ENCODE results near the gene SRM.
"Not testable (repeated sequence)": the region's sequence is repeated elsewhere in the genome, so short reads cannot be mapped to it uniquely, and the experiment has no call there.

DNA sequence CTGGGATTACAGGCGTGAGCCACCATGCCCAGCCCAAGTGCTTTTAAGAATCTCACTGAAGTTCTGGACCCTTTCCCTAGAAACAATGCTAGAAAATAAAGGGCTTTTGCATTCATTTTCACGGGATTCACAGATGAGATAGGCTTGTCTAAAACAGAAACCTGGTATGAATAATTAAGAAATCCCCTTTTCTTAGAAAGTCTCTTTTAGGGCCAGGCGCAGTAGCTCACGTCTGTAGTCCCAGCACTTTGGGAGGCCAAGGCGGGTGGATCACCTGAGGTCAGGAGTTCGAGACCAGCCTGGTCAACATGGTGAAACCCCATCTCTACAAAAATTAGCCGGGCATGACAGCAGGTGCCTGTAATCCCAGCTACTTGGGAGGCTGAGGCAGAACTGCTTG, 13.6 kb upstream of the SRM start:
- TF ChIP-seq, protein P1, sequence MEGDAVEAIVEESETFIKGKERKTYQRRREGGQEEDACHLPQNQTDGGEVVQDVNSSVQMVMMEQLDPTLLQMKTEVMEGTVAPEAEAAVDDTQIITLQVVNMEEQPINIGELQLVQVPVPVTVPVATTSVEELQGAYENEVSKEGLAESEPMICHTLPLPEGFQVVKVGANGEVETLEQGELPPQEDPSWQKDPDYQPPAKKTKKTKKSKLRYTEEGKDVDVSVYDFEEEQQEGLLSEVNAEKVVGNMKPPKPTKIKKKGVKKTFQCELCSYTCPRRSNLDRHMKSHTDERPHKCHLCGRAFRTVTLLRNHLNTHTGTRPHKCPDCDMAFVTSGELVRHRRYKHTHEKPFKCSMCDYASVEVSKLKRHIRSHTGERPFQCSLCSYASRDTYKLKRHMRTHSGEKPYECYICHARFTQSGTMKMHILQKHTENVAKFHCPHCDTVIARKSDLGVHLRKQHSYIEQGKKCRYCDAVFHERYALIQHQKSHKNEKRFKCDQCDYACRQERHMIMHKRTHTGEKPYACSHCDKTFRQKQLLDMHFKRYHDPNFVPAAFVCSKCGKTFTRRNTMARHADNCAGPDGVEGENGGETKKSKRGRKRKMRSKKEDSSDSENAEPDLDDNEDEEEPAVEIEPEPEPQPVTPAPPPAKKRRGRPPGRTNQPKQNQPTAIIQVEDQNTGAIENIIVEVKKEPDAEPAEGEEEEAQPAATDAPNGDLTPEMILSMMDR (IDR thresholded peaks at IDR 0.05): not testable (repeated sequence)
- TF ChIP-seq POLR2A (IDR thresholded peaks at IDR 0.05): not testable (repeated sequence)
